NCI-H524 treated with DMSO at 0.1 percent for 48 hours (cell line): Measurements from ENCODE around the gene IL5RA.

ENCODE experiments used
- DNase-seq: peaks from one replicate; lab custom pipeline; 2025; lab: John Stamatoyannopoulos, UW

The IL5RA gene

DNA sequence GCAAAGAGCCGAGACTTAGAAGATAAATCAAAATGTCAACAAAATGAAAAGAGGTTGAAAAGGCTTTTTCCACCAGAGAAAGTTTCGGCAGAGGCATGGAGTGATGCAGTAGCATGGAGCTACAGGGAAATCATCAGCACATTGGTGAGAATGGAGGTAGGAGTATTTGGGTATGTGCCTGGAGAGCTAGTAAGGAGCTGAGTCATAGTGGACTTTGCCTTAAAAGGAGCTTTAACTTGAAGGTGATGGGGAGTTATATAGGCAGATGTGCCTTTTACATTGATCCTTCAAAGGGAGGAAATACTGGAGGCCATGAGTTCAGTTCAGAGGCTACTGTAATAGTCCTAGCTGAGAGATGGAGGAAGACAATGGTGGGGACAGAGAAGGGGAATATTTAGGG, 44.3 kb downstream of the IL5RA start:
- no peak for DNase-seq

DNA sequence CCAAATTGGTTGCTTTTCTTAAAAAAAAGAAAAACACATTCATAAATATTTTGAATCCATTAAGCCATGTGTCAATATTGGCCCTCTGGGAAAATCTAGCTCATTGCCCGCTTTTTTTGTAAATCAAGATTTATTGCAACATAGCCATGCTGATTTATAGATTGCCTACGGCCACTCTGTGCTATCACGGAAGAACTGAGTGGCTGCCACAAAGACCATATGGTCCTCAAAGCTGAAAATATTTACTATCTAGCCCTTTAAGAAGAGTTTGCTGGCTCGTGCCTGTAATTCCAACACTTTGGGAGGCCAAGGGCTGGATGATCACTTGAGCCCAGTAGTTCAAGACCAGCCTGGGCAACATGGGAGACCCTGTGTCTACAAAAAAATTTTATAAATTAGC, 45.9 kb downstream of the IL5RA start:
- DNase-seq: peak; percentile 15

DNA sequence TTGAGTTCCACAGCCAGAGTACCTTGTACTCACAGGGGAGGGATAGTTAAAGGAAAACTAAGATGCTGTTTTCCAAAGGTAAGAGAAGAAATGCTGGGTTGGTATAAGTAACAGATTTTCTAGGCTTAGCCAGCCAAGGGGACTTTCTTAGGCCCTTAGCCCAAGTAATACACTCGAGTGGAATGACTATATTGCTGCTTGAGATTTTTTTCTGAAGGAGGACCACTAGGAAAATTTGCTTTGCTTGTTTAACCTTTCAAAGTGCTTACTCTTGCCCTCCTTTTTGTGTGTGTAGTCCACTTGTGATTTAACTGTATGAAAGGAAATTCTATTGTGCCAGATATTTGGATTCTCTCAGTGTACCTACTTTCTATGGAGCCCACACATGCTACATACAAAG, 50.5 kb downstream of the IL5RA start:
- DNase-seq: no peak

DNA sequence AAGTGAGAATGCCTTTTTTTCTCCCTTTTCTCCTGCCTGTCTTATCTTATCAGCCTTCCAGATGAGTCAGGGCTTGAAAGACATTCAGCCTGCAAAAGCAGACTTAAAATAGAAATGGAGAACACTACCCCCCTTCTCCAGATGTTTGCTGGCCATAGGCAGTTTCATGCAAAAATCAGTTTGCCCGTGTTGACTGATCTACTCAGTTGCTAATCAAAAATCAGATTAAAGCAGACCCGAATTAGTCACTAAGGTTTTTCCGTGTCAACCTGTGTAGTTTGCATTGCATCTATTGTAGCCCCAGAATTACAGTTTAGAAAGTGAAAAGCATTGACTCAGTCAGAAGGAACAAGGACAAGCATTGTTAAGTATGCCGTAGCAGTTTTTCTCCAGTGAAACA, 56.2 kb downstream of the IL5RA start:
- DNase-seq: no peak

DNA sequence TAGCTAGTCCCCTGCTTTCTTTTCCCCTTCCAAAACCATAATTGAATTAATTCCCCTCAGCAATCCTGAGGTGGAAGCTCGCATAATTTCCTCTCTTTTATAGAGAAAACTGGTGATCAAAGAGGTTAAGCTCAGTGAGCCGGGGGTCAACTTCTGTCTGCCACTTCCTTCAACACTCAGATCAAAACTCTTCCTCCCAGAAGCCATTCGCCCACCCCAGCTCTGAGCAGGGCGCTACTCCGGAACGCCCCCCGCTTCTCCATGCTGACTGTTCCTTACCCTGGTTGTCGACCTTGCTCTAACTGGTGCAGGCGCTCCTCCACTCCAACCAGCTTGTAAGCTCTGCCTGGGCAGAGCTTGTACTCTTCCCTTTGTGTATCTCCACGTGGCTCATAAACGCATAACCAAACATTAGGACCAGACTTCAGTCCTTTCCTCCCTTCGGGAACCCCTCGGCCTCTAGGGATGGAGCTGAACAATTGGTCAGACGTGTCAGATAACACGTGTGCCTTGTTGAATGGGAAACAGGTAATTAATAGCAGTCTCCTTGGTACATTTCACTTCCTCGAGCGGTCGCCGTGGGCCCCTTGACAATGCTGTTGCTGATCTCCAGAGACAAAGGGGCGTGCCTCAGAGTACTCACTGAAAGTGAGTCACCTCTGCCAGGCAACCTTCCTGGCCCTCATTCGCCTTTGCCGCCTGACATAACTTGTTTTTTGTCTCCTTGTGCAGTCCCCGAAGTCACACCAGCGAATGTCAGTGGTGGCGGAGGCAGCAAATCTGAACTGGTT, 71.8 kb downstream of the IL5RA start:
- no peak for DNase-seq

DNA sequence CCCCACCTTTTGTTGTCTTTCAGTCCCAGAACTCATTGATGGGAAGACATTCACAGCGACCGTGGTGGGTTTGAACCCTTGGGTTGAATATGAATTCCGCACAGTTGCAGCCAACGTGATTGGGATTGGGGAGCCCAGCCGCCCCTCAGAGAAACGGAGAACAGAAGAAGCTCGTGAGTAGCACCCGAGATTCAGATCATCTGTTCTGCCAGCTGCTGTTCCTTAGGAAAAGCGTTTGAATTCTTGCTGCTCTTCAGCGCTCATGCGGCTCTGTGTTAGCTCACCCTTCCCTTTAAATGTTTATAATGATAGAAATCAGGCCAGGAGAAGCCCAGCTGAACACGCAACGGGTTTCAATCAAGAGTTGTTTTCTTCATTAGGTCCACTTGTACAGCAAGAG, 73.0 kb downstream of the IL5RA start:
- no peak for DNase-seq

DNA sequence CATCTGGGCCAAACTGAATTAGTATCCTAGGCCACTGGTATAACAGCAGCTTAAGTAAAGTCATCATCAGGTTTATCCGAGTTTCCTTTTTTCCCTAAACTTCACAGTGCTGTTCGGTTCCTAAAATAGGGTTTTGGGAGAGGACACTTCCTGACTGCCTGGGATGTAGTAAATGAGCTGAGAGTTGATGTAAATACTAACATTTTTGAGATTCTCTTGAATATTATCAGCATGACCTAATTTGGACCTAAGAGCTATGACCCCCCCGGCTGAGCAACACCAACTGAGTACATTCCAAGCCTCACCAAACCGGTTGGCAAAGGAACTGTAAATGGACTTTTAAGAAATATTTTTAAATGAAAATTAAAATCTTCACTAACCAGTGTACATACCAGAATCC, 78.8 kb downstream of the IL5RA start:
- DNase-seq: no peak

DNA sequence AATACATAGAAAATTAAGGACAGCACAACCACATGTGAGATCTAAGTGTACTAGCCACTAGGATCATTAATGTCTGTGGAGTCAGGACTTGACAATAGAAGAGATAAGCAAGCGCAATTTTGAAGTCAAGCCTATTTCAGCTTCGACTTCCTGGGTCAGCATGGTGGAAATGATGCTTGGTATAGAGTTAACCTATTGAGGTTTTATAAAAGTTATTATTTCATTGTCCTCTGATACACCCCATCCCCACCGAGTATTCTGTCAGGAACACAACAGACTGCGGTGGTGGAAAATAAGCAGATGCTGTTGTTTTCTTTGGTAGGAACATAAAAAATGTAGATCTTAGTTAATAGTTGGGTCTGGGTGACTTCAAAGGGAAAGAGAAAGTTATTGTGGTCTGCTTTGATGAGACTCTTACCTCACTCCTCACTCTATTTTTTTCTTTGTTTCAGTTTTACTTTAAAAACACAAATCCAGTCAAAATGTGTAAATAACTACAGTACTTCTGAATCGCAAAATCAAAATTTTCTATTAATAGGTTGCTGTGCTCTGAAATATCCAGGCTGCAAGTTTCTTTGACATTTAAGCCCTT, 82.1 kb downstream of the IL5RA start:
- DNase-seq: no peak

DNA sequence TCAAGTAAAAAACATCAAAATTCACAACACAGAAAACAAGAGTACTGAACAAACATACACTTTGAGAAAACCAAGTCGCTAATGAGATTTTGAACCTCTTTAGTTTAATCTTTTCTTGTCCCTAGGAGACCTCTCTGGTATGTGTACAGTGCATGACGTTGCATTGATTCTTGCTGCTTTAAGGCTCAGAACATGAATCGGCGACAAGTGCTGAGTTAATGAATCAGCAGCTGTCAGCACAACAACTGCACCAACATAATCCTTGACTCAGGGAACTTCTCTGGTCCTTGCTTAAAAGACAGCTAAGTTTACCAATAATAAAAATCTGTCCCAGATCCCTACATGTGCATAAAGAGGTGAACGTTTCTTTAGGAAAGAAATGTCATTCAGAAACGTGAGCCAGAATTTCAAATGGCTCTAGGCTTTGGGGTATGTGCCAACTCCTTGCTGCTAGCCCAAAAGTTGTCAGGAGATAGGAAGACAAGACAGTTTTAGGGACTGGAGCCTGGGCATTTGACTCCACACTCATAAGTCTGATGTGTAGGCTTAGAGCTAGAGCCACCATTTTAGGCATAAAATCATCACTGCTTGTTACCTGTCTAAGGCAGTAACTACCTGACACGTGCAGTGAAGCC, 86.9 kb downstream of the IL5RA start:
- DNase-seq: peak; percentile 45

DNA sequence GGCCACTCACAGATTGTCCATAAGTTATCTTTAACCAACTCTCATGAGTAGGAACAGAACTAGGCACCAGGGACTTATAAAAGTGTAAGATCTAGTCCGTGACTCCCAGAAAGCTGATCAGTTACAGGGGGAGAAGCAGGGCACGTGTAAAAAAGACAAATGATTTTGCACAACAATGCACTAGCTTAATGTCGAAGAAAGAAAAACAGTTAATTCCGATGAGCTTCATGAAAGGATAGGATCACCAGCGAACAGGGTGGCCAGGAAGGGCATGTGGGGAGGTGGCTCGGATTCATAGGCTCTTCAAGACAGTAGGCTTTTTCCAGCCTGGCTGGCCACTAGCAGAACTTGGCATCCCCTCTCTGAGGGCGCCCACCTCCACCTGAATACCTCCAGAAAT, 90.0 kb downstream of the IL5RA start:
- DNase-seq: no peak
